ENCODE data around the gene SPATA2. TPM values are rescaled to one million over a fixed set of nuclear protein-coding genes. Genes with fewer than 3 reads are reported as not detected.

The SPATA2 gene
- total RNA-seq, 1 donor from 2014 or later = 2.4 TPM

GRCh38 chr20:49929142-49929494, 13.8 kb upstream of the SPATA2 start:
- no peak for DNase-seq

- peak; percentile 92 for DNase-seq
Observed at GRCh38 chr20:49928411-49929141, 13.2 kb upstream of the SPATA2 start.

GRCh38 chr20:49925901-49926454, 10.6 kb upstream of the SPATA2 start:
- DNase-seq = no peak

- no peak for DNase-seq
Observed at GRCh38 chr20:49924247-49924646, 8.9 kb upstream of the SPATA2 start.

GRCh38 chr20:49919461-49919860, 4.1 kb upstream of the SPATA2 start:
- no peak for DNase-seq

- DNase-seq = no peak
Observed at GRCh38 chr20:49919009-49919408, 3.7 kb upstream of the SPATA2 start.

- DNase-seq = no peak
Observed at GRCh38 chr20:49918446-49918845, 3.1 kb upstream of the SPATA2 start.

- DNase-seq = no peak
Observed at GRCh38 chr20:49916146-49917002, 1.0 kb upstream of the SPATA2 start.

- no peak for DNase-seq
Observed at GRCh38 chr20:49915118-49915379, 280 bp downstream of the SPATA2 start.

GRCh38 chr20:49914310-49915117, 815 bp downstream of the SPATA2 start:
- DNase-seq = no peak

GRCh38 chr20:49913399-49914047, 1.8 kb downstream of the SPATA2 start:
- no peak for DNase-seq

GRCh38 chr20:49910340-49910706, 5.0 kb downstream of the SPATA2 start:
- DNase-seq = no peak

- peak; percentile 50 for DNase-seq
Observed at GRCh38 chr20:49909499-49910339, 5.6 kb downstream of the SPATA2 start.

- no peak for DNase-seq
Observed at GRCh38 chr20:49908258-49908565, 7.1 kb downstream of the SPATA2 start.

- no peak for DNase-seq
Observed at GRCh38 chr20:49907405-49908257, 7.7 kb downstream of the SPATA2 start.

GRCh38 chr20:49906615-49907154, 8.6 kb downstream of the SPATA2 start:
- no peak for DNase-seq

GRCh38 chr20:49906101-49906604, 9.2 kb downstream of the SPATA2 start:
- DNase-seq = no peak

- no peak for DNase-seq
Observed at GRCh38 chr20:49905415-49906091, 9.8 kb downstream of the SPATA2 start.

- DNase-seq = no peak
Observed at GRCh38 chr20:49904440-49905214, 10.7 kb downstream of the SPATA2 start.

Measured in tongue (tissue), 2 donors.